Activated CD4-positive, alpha-beta T cell treated with anti-CD3 and anti-CD28 coated beads for 24 hours (primary cell): ENCODE results near the gene SPINDOC.

Source experiments
- DNase-seq, 2 donors: peaks; one replicate each; pipeline ENCODE4 v3.0.0-alpha.2; 2020; ENCODE audit warnings: low read depth in 2 of 2

The SPINDOC gene

GRCh38 chr11:63833048-63833447 is 19.8 kb downstream of the SPINDOC start:
- no peak for DNase-seq

- DNase-seq: no peak
Measured at GRCh38 chr11:63834535-63835157, 21.4 kb downstream of the SPINDOC start.

- no peak for DNase-seq
Measured at GRCh38 chr11:63835158-63835545, 21.9 kb downstream of the SPINDOC start.

GRCh38 chr11:63837027-63837688 is 23.9 kb downstream of the SPINDOC start:
- peak; percentile 59 to 66 for DNase-seq

GRCh38 chr11:63837739-63838138 is 24.5 kb downstream of the SPINDOC start:
- DNase-seq: no peak

GRCh38 chr11:63838150-63838677 is 25.0 kb downstream of the SPINDOC start:
- DNase-seq: no peak

GRCh38 chr11:63838678-63839507 is 25.6 kb downstream of the SPINDOC start, which contains the start of gene MARK2:
TSS of gene MARK2 (plus strand) at chr11:63839110. CDS start at chr11:63839507, 397 bp downstream.
- peak; percentile 100 for DNase-seq

- peak in 1 of 2 donors; percentile 16 for DNase-seq
Measured at GRCh38 chr11:63839508-63840355, 26.5 kb downstream of the SPINDOC start.

- no peak for DNase-seq
Measured at GRCh38 chr11:63840356-63841060, 27.3 kb downstream of the SPINDOC start.

GRCh38 chr11:63841554-63841953 is 28.3 kb downstream of the SPINDOC start:
- DNase-seq: no peak

GRCh38 chr11:63843041-63843440 is 29.8 kb downstream of the SPINDOC start:
- DNase-seq: no peak

GRCh38 chr11:63844836-63845235 is 31.6 kb downstream of the SPINDOC start:
- no peak for DNase-seq

GRCh38 chr11:63845303-63845702 is 32.0 kb downstream of the SPINDOC start:
- no peak for DNase-seq

- no peak for DNase-seq
Measured at GRCh38 chr11:63845911-63846310, 32.7 kb downstream of the SPINDOC start.

GRCh38 chr11:63846897-63847296 is 33.6 kb downstream of the SPINDOC start:
- DNase-seq: no peak

GRCh38 chr11:63847363-63847762 is 34.1 kb downstream of the SPINDOC start:
- no peak for DNase-seq

- DNase-seq: no peak
Measured at GRCh38 chr11:63849691-63850090, 36.4 kb downstream of the SPINDOC start.

- no peak for DNase-seq
Measured at GRCh38 chr11:63850920-63851319, 37.7 kb downstream of the SPINDOC start.

GRCh38 chr11:63851364-63851763 is 38.1 kb downstream of the SPINDOC start:
- no peak for DNase-seq

GRCh38 chr11:63853476-63853875 is 40.2 kb downstream of the SPINDOC start:
- DNase-seq: no peak

- DNase-seq: no peak
Measured at GRCh38 chr11:63854696-63855095, 41.4 kb downstream of the SPINDOC start.
